ENCODE data around the gene LRRC8C.

LRRC8C gene

GRCh38 chr1:89721351-89721750 is 88.4 kb downstream of the LRRC8C start:
- no peak overlapping the region for H3K23ac ChIP-seq (ENCODE audit: low read length in 2 of 2)
- no peaks in the 10 kb centered on the region for H3K9me3 ChIP-seq (ENCODE audit: control insufficient read depth, low read length)
- H2BK15ac ChIP-seq (ENCODE audit: low read depth, poor library complexity, severe bottlenecking): no peak overlapping the region
- H2AK5ac ChIP-seq (ENCODE audit: low read length, severe bottlenecking): no peak overlapping the region
- no peaks in the 10 kb centered on the region for H3K36me3 ChIP-seq (ENCODE audit: control insufficient read depth in 1 of 2, insufficient read depth in 2 of 2, low read depth in 1 of 2, low read length in 2 of 2)
- no peak overlapping the region for H2BK12ac ChIP-seq (ENCODE audit: low read length in 2 of 2)
- H2BK5ac ChIP-seq (ENCODE audit: low read depth, low read length, poor library complexity, severe bottlenecking): no peak overlapping the region
- no peak overlapping the region for H3K18ac ChIP-seq (ENCODE audit: low read depth in 1 of 2, low read length in 2 of 2)
- H4K91ac ChIP-seq (ENCODE audit: low read length): no peak overlapping the region
- no peak overlapping the region for H3K9ac ChIP-seq (ENCODE audit: low read length)
- H3K4me2 ChIP-seq (ENCODE audit: low read length, poor library complexity, severe bottlenecking): no peak overlapping the region
- no peak overlapping the region for H2AFZ ChIP-seq (ENCODE audit: low read depth, low read length)
- H3K4me3 ChIP-seq (ENCODE audit: insufficient read depth in 1 of 2, low read depth in 1 of 2, low read length in 2 of 2): no peak overlapping the region
- no peaks in the 10 kb centered on the region for H3K79me1 ChIP-seq (replicated peaks; ENCODE audit: low read length, poor library complexity, severe bottlenecking)
- no peak overlapping the region for H2BK120ac ChIP-seq (ENCODE audit: low read depth, low read length)
- peak; percentile 47 for DNase-seq
- H3K27me3 ChIP-seq (ENCODE audit: control insufficient read depth in 1 of 2, insufficient read depth in 1 of 2, low read length in 2 of 2): no peaks in the 10 kb centered on the region
- no peak overlapping the region for H4K8ac ChIP-seq (ENCODE audit: low read length)
- no peaks in the 10 kb centered on the region for H3K4me1 ChIP-seq (ENCODE audit: control insufficient read depth, insufficient read depth, low read depth, low read length)
- no peak overlapping the region for H3K27ac ChIP-seq (ENCODE audit: low read length, poor library complexity, severe bottlenecking)
- 17% methylated on average over 1 of the region's 3 CpGs for WGBS
- H3K14ac ChIP-seq (ENCODE audit: low read length in 2 of 2): no peak overlapping the region
- H3K4ac ChIP-seq (ENCODE audit: low read depth in 1 of 2, low read length in 2 of 2): no peak overlapping the region

GRCh38 chr1:89723144-89723543 is 90.2 kb downstream of the LRRC8C start:
- no peak overlapping the region for H2AFZ ChIP-seq (ENCODE audit: low read depth, low read length)
- WGBS: 92% methylated on average over 2 of the region's 2 CpGs
- no peaks in the 10 kb centered on the region for H3K79me1 ChIP-seq (replicated peaks; ENCODE audit: low read length, poor library complexity, severe bottlenecking)
- H3K9ac ChIP-seq (ENCODE audit: low read length): no peak overlapping the region
- H2BK120ac ChIP-seq (ENCODE audit: low read depth, low read length): no peak overlapping the region
- no peak overlapping the region for H3K14ac ChIP-seq (ENCODE audit: low read length in 2 of 2)
- H2BK12ac ChIP-seq (ENCODE audit: low read length in 2 of 2): no peak overlapping the region
- no peak overlapping the region for H3K23ac ChIP-seq (ENCODE audit: low read length in 2 of 2)
- H2AK5ac ChIP-seq (ENCODE audit: low read length, severe bottlenecking): no peak overlapping the region
- H2BK15ac ChIP-seq (ENCODE audit: low read depth, poor library complexity, severe bottlenecking): no peak overlapping the region
- no peak overlapping the region for H3K4ac ChIP-seq (ENCODE audit: low read depth in 1 of 2, low read length in 2 of 2)
- no peaks in the 10 kb centered on the region for H3K4me1 ChIP-seq (ENCODE audit: control insufficient read depth, insufficient read depth, low read depth, low read length)
- no peak overlapping the region for H4K8ac ChIP-seq (ENCODE audit: low read length)
- no peaks in the 10 kb centered on the region for H3K27me3 ChIP-seq (ENCODE audit: control insufficient read depth in 1 of 2, insufficient read depth in 1 of 2, low read length in 2 of 2)
- no peak overlapping the region for H3K27ac ChIP-seq (ENCODE audit: low read length, poor library complexity, severe bottlenecking)
- DNase-seq: no peak
- no peak overlapping the region for H3K4me2 ChIP-seq (ENCODE audit: low read length, poor library complexity, severe bottlenecking)
- H3K18ac ChIP-seq (ENCODE audit: low read depth in 1 of 2, low read length in 2 of 2): no peak overlapping the region
- no peak overlapping the region for H3K4me3 ChIP-seq (ENCODE audit: insufficient read depth in 1 of 2, low read depth in 1 of 2, low read length in 2 of 2)
- no peaks in the 10 kb centered on the region for H3K36me3 ChIP-seq (ENCODE audit: control insufficient read depth in 1 of 2, insufficient read depth in 2 of 2, low read depth in 1 of 2, low read length in 2 of 2)
- no peak overlapping the region for H4K91ac ChIP-seq (ENCODE audit: low read length)
- no peaks in the 10 kb centered on the region for H3K9me3 ChIP-seq (ENCODE audit: control insufficient read depth, low read length)
- H2BK5ac ChIP-seq (ENCODE audit: low read depth, low read length, poor library complexity, severe bottlenecking): no peak overlapping the region

GRCh38 chr1:89723863-89724262 is 90.9 kb downstream of the LRRC8C start:
- no peaks in the 10 kb centered on the region for H3K27me3 ChIP-seq (ENCODE audit: control insufficient read depth in 1 of 2, insufficient read depth in 1 of 2, low read length in 2 of 2)
- H3K4me3 ChIP-seq (ENCODE audit: insufficient read depth in 1 of 2, low read depth in 1 of 2, low read length in 2 of 2): peak overlapping the region in 1 of 2 experiments; percentile 38
- H2BK120ac ChIP-seq (ENCODE audit: low read depth, low read length): no peak overlapping the region
- no peak overlapping the region for H3K27ac ChIP-seq (ENCODE audit: low read length, poor library complexity, severe bottlenecking)
- H3K14ac ChIP-seq (ENCODE audit: low read length in 2 of 2): peak overlapping the region in 1 of 2 experiments; percentile 11
- H3K23ac ChIP-seq (ENCODE audit: low read length in 2 of 2): no peak overlapping the region
- 61% methylated on average over 3 of the region's 6 CpGs for WGBS
- H2AFZ ChIP-seq (ENCODE audit: low read depth, low read length): no peak overlapping the region
- H4K8ac ChIP-seq (ENCODE audit: low read length): no peak overlapping the region
- H3K36me3 ChIP-seq (ENCODE audit: control insufficient read depth in 1 of 2, insufficient read depth in 2 of 2, low read depth in 1 of 2, low read length in 2 of 2): no peaks in the 10 kb centered on the region
- no peak overlapping the region for H2AK5ac ChIP-seq (ENCODE audit: low read length, severe bottlenecking)
- no peak overlapping the region for H3K4me2 ChIP-seq (ENCODE audit: low read length, poor library complexity, severe bottlenecking)
- no peak overlapping the region for H2BK5ac ChIP-seq (ENCODE audit: low read depth, low read length, poor library complexity, severe bottlenecking)
- no peaks in the 10 kb centered on the region for H3K9me3 ChIP-seq (ENCODE audit: control insufficient read depth, low read length)
- H3K4ac ChIP-seq (ENCODE audit: low read depth in 1 of 2, low read length in 2 of 2): no peak overlapping the region
- no peak overlapping the region for H2BK15ac ChIP-seq (ENCODE audit: low read depth, poor library complexity, severe bottlenecking)
- H3K9ac ChIP-seq (ENCODE audit: low read length): peak overlapping the region; percentile 76
- DNase-seq: no peak
- H4K91ac ChIP-seq (ENCODE audit: low read length): no peak overlapping the region
- no peaks in the 10 kb centered on the region for H3K4me1 ChIP-seq (ENCODE audit: control insufficient read depth, insufficient read depth, low read depth, low read length)
- no peaks in the 10 kb centered on the region for H3K79me1 ChIP-seq (replicated peaks; ENCODE audit: low read length, poor library complexity, severe bottlenecking)
- no peak overlapping the region for H2BK12ac ChIP-seq (ENCODE audit: low read length in 2 of 2)
- H3K18ac ChIP-seq (ENCODE audit: low read depth in 1 of 2, low read length in 2 of 2): peak overlapping the region in 1 of 2 experiments; percentile 48

- H3K79me1 ChIP-seq (replicated peaks; ENCODE audit: low read length, poor library complexity, severe bottlenecking): no peaks in the 10 kb centered on the region
- H3K4me2 ChIP-seq (ENCODE audit: low read length, poor library complexity, severe bottlenecking): no peak overlapping the region
- H2BK12ac ChIP-seq (ENCODE audit: low read length in 2 of 2): peak overlapping the region; percentile 16 to 82
- no peak overlapping the region for H3K23ac ChIP-seq (ENCODE audit: low read length in 2 of 2)
- no peak overlapping the region for H3K4ac ChIP-seq (ENCODE audit: low read depth in 1 of 2, low read length in 2 of 2)
- H2AK5ac ChIP-seq (ENCODE audit: low read length, severe bottlenecking): no peak overlapping the region
- no peak overlapping the region for H2AFZ ChIP-seq (ENCODE audit: low read depth, low read length)
- H3K4me3 ChIP-seq (ENCODE audit: insufficient read depth in 1 of 2, low read depth in 1 of 2, low read length in 2 of 2): peak overlapping the region in 1 of 2 experiments; percentile 38
- H3K9ac ChIP-seq (ENCODE audit: low read length): peak overlapping the region; percentile 76
- no peaks in the 10 kb centered on the region for H3K9me3 ChIP-seq (ENCODE audit: control insufficient read depth, low read length)
- no peaks in the 10 kb centered on the region for H3K4me1 ChIP-seq (ENCODE audit: control insufficient read depth, insufficient read depth, low read depth, low read length)
- H4K91ac ChIP-seq (ENCODE audit: low read length): no peak overlapping the region
- WGBS: 50% methylated on average over 2 of the region's 3 CpGs
- H2BK15ac ChIP-seq (ENCODE audit: low read depth, poor library complexity, severe bottlenecking): peak overlapping the region; percentile 12
- peak overlapping the region; percentile 77 for H4K8ac ChIP-seq (ENCODE audit: low read length)
- peak overlapping the region in 1 of 2 experiments; percentile 58 for H3K18ac ChIP-seq (ENCODE audit: low read depth in 1 of 2, low read length in 2 of 2)
- no peak overlapping the region for H2BK5ac ChIP-seq (ENCODE audit: low read depth, low read length, poor library complexity, severe bottlenecking)
- no peak overlapping the region for H3K14ac ChIP-seq (ENCODE audit: low read length in 2 of 2)
- no peaks in the 10 kb centered on the region for H3K27me3 ChIP-seq (ENCODE audit: control insufficient read depth in 1 of 2, insufficient read depth in 1 of 2, low read length in 2 of 2)
- H2BK120ac ChIP-seq (ENCODE audit: low read depth, low read length): peak overlapping the region; percentile 78
- H3K27ac ChIP-seq (ENCODE audit: low read length, poor library complexity, severe bottlenecking): no peak overlapping the region
- DNase-seq: no peak
- H3K36me3 ChIP-seq (ENCODE audit: control insufficient read depth in 1 of 2, insufficient read depth in 2 of 2, low read depth in 1 of 2, low read length in 2 of 2): no peaks in the 10 kb centered on the region
Observed at GRCh38 chr1:89724369-89725010, 91.6 kb downstream of the LRRC8C start.
